ENCODE results near the gene PLPP1. TPM values are rescaled to one million over a fixed set of nuclear protein-coding genes. Genes with fewer than 3 reads are reported as not detected.

Gene PLPP1
- polyA plus RNA-seq, 1 of the 3 experiments (the other 2 are of a cell fraction), result 32.8 TPM

DNA sequence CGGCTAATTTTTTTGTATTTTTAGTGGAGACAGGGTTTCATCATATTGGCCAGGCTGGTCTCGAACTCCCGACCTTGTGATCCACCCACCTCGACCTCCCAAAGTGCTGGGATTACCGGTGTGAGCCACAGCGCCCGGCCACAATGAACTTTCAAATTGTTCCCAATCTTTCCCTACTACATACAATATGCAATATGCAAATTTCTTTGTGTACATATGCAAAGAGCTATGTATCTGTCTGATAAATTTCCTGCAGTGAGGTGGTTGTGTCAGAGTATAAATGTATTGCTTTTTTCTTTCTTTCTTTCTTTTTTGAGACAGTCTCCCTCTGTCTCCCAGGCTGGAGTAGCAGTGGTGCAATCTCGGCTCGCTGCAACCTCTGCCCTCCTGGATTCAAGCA lies 48.8 kb upstream of the PLPP1 start (continued):
- TF ChIP-seq SIN3A (IDR thresholded peaks at IDR 0.05; ENCODE audit: borderline replicate concordance, low read depth, low read length) (no peak), CHD2 (IDR thresholded peaks at IDR 0.05; ENCODE audit: low read length, partially characterized antibody) (no peak)
- TF ChIP-seq, protein P1, sequence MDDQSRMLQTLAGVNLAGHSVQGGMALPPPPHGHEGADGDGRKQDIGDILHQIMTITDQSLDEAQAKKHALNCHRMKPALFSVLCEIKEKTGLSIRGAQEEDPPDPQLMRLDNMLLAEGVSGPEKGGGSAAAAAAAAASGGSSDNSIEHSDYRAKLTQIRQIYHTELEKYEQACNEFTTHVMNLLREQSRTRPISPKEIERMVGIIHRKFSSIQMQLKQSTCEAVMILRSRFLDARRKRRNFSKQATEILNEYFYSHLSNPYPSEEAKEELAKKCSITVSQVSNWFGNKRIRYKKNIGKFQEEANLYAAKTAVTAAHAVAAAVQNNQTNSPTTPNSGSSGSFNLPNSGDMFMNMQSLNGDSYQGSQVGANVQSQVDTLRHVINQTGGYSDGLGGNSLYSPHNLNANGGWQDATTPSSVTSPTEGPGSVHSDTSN (IDR thresholded peaks at IDR 0.05), result no peak
- TF ChIP-seq, protein P2, sequence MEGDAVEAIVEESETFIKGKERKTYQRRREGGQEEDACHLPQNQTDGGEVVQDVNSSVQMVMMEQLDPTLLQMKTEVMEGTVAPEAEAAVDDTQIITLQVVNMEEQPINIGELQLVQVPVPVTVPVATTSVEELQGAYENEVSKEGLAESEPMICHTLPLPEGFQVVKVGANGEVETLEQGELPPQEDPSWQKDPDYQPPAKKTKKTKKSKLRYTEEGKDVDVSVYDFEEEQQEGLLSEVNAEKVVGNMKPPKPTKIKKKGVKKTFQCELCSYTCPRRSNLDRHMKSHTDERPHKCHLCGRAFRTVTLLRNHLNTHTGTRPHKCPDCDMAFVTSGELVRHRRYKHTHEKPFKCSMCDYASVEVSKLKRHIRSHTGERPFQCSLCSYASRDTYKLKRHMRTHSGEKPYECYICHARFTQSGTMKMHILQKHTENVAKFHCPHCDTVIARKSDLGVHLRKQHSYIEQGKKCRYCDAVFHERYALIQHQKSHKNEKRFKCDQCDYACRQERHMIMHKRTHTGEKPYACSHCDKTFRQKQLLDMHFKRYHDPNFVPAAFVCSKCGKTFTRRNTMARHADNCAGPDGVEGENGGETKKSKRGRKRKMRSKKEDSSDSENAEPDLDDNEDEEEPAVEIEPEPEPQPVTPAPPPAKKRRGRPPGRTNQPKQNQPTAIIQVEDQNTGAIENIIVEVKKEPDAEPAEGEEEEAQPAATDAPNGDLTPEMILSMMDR (IDR thresholded peaks at IDR 0.05), result no peak

DNA sequence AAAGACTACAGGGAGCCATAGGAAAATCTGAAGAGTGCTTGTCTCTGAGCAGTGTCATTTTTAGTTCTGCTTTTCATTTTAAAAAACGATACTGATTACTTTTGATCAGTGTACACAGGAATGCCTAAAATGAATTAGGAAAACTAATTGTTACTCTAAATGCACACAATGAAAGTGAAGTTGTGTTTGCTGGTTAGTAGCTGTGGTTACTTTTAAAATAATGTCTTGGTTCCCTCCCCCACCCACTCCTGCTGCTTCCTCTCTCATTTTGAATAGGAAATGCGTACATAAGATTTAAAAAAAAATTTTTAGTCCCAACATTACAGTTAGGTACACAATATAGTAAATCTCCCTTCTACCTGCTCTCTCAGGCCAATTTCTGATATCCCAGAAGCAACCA lies 47.5 kb upstream of the PLPP1 start:
- Histone ChIP-seq H3K27ac (ENCODE audit: low read depth in 2 of 2, low read length in 1 of 2) (no peak overlapping the region), H3K9ac (no peak overlapping the region), H3K27me3 (ENCODE audit: insufficient read depth) (no peaks in the 10 kb centered on the region), H3K36me3 (replicated peaks in 1 of 2; ENCODE audit: control insufficient read depth in 1 of 2, insufficient read depth in 2 of 2, low read length in 1 of 2) (no peaks in the 10 kb centered on the region), H3K4me1 (ENCODE audit: control insufficient read depth in 1 of 2, insufficient read depth in 2 of 2, low read depth in 1 of 2, low read length in 1 of 2) (no peaks in the 10 kb centered on the region; a peak in 1 of 4 replicates), H3K9me3 (no peaks in the 10 kb centered on the region), H3K4me3 (ENCODE audit: low read depth in 2 of 2, low read length in 1 of 2) (no peak overlapping the region), H3K9me2 (no peaks in the 10 kb centered on the region), H3K79me2 (ENCODE audit: insufficient read depth) (no peaks in the 10 kb centered on the region), H2AFZ (ENCODE audit: low read depth) (no peak overlapping the region; the same call in 1 of the 2 replicates), H4K20me1 (ENCODE audit: insufficient read depth) (no peaks in the 10 kb centered on the region), H3K4me2 (no peak overlapping the region), H3F3A (replicated peaks; ENCODE audit: insufficient read depth) (no peaks in the 10 kb centered on the region)
- POLR2A ChIA-PET, result no interaction called here
- TF ChIP-seq NRF1 (IDR thresholded peaks at IDR 0.05; ENCODE audit: low read depth, low read length) (no peak), ELF1 (IDR thresholded peaks at IDR 0.05) (no peak), FOXM1 (IDR thresholded peaks at IDR 0.05; ENCODE audit: low read depth) (no peak), GABPA (IDR thresholded peaks at IDR 0.05; ENCODE audit: low read depth) (no peak), SMC3 (IDR thresholded peaks at IDR 0.05; ENCODE audit: low read depth, low read length) (no peak), NFIC (IDR thresholded peaks at IDR 0.05; ENCODE audit: borderline replicate concordance) (no peak), FOSL2 (IDR thresholded peaks at IDR 0.05; ENCODE audit: borderline replicate concordance, low read depth) (no peak), RAD21 (IDR thresholded peaks at IDR 0.05; ENCODE audit: low read length) (no peak), JUND (IDR thresholded peaks at IDR 0.05) (no peak), YY1 (IDR thresholded peaks at IDR 0.05; ENCODE audit: low read depth) (no peak), TAF1 (IDR thresholded peaks at IDR 0.05; ENCODE audit: borderline replicate concordance, low read depth, low read length) (no peak), FOXJ3 (CRISPR knock-in tag; IDR thresholded peaks at IDR 0.05) (no peak), CHD2 (IDR thresholded peaks at IDR 0.05; ENCODE audit: low read length, partially characterized antibody) (no peak)
- TF ChIP-seq, protein P3, sequence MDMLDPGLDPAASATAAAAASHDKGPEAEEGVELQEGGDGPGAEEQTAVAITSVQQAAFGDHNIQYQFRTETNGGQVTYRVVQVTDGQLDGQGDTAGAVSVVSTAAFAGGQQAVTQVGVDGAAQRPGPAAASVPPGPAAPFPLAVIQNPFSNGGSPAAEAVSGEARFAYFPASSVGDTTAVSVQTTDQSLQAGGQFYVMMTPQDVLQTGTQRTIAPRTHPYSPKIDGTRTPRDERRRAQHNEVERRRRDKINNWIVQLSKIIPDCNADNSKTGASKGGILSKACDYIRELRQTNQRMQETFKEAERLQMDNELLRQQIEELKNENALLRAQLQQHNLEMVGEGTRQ (IDR thresholded peaks at IDR 0.05; ENCODE audit: borderline replicate concordance, low read depth, low read length), result no peak
- TF ChIP-seq, protein P4, sequence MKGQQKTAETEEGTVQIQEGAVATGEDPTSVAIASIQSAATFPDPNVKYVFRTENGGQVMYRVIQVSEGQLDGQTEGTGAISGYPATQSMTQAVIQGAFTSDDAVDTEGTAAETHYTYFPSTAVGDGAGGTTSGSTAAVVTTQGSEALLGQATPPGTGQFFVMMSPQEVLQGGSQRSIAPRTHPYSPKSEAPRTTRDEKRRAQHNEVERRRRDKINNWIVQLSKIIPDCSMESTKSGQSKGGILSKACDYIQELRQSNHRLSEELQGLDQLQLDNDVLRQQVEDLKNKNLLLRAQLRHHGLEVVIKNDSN (IDR thresholded peaks at IDR 0.05; ENCODE audit: borderline replicate concordance, low read depth), result no peak
- TF ChIP-seq, protein P5, sequence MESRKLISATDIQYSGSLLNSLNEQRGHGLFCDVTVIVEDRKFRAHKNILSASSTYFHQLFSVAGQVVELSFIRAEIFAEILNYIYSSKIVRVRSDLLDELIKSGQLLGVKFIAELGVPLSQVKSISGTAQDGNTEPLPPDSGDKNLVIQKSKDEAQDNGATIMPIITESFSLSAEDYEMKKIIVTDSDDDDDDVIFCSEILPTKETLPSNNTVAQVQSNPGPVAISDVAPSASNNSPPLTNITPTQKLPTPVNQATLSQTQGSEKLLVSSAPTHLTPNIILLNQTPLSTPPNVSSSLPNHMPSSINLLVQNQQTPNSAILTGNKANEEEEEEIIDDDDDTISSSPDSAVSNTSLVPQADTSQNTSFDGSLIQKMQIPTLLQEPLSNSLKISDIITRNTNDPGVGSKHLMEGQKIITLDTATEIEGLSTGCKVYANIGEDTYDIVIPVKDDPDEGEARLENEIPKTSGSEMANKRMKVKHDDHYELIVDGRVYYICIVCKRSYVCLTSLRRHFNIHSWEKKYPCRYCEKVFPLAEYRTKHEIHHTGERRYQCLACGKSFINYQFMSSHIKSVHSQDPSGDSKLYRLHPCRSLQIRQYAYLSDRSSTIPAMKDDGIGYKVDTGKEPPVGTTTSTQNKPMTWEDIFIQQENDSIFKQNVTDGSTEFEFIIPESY (IDR thresholded peaks at IDR 0.05; ENCODE audit: borderline replicate concordance, low read depth), result no peak
- TF ChIP-seq, protein P1 (IDR thresholded peaks at IDR 0.05), result no peak
- CTCF ChIA-PET, result no interaction called here
- WGBS (ENCODE audit: low lambda C conversion rate), result 63% methylated on average over 2 of the region's 2 CpGs
- no peak for DNase-seq

Data from SK-N-SH (cell line).